PFSK-1 (cell line): Measurements from ENCODE around the gene ECSCR.

Source experiments
- FOXP2 ChIP-seq: optimal IDR thresholded peaks from 2 replicates; pipeline ENCODE3; 2011; ENCODE audit warnings: borderline replicate concordance, control low read depth, inconsistent platforms; ENCODE audit not compliant: insufficient read depth; ENCODE audit errors: extremely low read length, extremely low read depth
- POLR2AphosphoS5 ChIP-seq: IDR thresholded peaks from 2 replicates; pipeline ENCODE4 v1.6.1; 2012; ENCODE audit warnings: low read depth, mild to moderate bottlenecking, control low read depth, low read length, moderate library complexity
- SIN3A ChIP-seq: IDR thresholded peaks from 2 replicates; pipeline ENCODE4 v1.6.1; 2012; ENCODE audit warnings: mild to moderate bottlenecking, low read length, moderate library complexity, borderline replicate concordance; ENCODE audit not compliant: insufficient read depth
- TAF1 ChIP-seq: IDR thresholded peaks from 2 replicates; pipeline ENCODE4 v1.6.1; 2012; ENCODE audit warnings: low read length, control low read depth, borderline replicate concordance; ENCODE audit not compliant: insufficient read depth
- TF ChIP-seq, protein P1 (sequence below), 2 experiments: IDR thresholded peaks; 2 replicates each; pipeline versions ENCODE4 v1.6.1 to v1.8.0; 2011 to 2012; ENCODE audit warnings: low read depth in 2 of 2, low read length in 2 of 2, control low read depth in 1 of 2, inconsistent platforms in 1 of 2, mild to moderate bottlenecking in 1 of 2, moderate library complexity in 1 of 2; ENCODE audit not compliant: insufficient read depth in 1 of 2

DNA sequence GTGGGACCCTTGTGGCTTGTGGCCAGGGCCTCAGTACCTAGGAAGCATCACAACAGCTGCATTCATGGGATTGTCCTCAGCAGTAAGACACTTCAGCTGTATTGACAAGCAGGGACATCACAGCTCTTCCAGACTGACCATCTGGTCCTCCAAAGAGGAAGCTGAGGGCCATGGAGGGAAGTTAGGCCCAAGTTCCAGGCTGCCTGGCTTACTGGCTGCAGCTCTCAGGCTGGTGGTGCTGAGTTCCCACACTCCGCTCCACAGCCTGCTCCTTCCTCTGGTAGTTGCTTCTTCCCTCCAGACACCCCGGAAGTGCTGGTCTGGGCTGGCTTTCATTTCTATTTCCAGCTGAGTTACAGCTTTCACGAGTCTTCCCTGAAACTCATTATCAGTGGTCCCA is 25.7 kb upstream of the ECSCR start:
- TF ChIP-seq TAF1 = no peak
- no peak for TF ChIP-seq FOXP2
- TF ChIP-seq, protein P1, sequence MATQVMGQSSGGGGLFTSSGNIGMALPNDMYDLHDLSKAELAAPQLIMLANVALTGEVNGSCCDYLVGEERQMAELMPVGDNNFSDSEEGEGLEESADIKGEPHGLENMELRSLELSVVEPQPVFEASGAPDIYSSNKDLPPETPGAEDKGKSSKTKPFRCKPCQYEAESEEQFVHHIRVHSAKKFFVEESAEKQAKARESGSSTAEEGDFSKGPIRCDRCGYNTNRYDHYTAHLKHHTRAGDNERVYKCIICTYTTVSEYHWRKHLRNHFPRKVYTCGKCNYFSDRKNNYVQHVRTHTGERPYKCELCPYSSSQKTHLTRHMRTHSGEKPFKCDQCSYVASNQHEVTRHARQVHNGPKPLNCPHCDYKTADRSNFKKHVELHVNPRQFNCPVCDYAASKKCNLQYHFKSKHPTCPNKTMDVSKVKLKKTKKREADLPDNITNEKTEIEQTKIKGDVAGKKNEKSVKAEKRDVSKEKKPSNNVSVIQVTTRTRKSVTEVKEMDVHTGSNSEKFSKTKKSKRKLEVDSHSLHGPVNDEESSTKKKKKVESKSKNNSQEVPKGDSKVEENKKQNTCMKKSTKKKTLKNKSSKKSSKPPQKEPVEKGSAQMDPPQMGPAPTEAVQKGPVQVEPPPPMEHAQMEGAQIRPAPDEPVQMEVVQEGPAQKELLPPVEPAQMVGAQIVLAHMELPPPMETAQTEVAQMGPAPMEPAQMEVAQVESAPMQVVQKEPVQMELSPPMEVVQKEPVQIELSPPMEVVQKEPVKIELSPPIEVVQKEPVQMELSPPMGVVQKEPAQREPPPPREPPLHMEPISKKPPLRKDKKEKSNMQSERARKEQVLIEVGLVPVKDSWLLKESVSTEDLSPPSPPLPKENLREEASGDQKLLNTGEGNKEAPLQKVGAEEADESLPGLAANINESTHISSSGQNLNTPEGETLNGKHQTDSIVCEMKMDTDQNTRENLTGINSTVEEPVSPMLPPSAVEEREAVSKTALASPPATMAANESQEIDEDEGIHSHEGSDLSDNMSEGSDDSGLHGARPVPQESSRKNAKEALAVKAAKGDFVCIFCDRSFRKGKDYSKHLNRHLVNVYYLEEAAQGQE (IDR thresholded peaks at IDR 0.05; ENCODE audit: insufficient read depth in 1 of 2, low read depth in 2 of 2, low read length in 2 of 2) = no peak
- TF ChIP-seq SIN3A = no peak
- no peak for TF ChIP-seq POLR2AphosphoS5
